ENCODE results near the gene ALG9. TPM values are rescaled to one million over a fixed set of nuclear protein-coding genes. Genes with fewer than 3 reads are reported as not detected.

Gene ALG9
- polyA plus RNA-seq, 1 donor from 2014 or later = 92.1 TPM

- Histone ChIP-seq H3K9me3 (ENCODE audit: low read length) (no peaks in the 10 kb centered on the region), H4K20me1 (ENCODE audit: insufficient read depth) (no peaks in the 10 kb centered on the region), H3K9ac (ENCODE audit: low read length) (no peak overlapping the region), H3K9me2 (ENCODE audit: insufficient read depth, low read length) (no peaks in the 10 kb centered on the region), H3F3A (ENCODE audit: insufficient read depth, low read length, poor library complexity, severe bottlenecking) (no peaks in the 10 kb centered on the region), H3K79me2 (replicated peaks; ENCODE audit: insufficient read depth, low read length) (no peaks in the 10 kb centered on the region), H3K36me3 (ENCODE audit: insufficient read depth, low read length) (peaks cover 9% of the 10 kb centered on the region), H3K27me3 (ENCODE audit: insufficient read depth, low read depth, low read length) (no peaks in the 10 kb centered on the region), H3K27ac (ENCODE audit: low read length) (no peak overlapping the region), H2AFZ (ENCODE audit: low read depth, low read length) (no peak overlapping the region), H3K4me3 (ENCODE audit: low read length) (no peak overlapping the region), H3K4me2 (ENCODE audit: low read length) (no peak overlapping the region)
- TF ChIP-seq REST (IDR thresholded peaks at IDR 0.05; ENCODE audit: borderline replicate concordance) (no peak), MXI1 (conservative IDR thresholded peaks at IDR 0.05; ENCODE audit: poor library complexity, severe bottlenecking) (no peak), EZH2 (IDR thresholded peaks at IDR 0.05; ENCODE audit: borderline replicate concordance, insufficient read depth, low read length, poor library complexity, severe bottlenecking) (no peak), EP300 (conservative IDR thresholded peaks at IDR 0.05; ENCODE audit: poor library complexity, severe bottlenecking) (no peak), TAF1 (IDR thresholded peaks at IDR 0.05; ENCODE audit: low read depth) (no peak), POLR2AphosphoS5 (IDR thresholded peaks at IDR 0.05) (no peak), SMC3 (conservative IDR thresholded peaks at IDR 0.05; ENCODE audit: poor library complexity) (no peak)
Measured at GRCh38 chr11:111792955-111793500, 78.4 kb downstream of the ALG9 start.

GRCh38 chr11:111792314-111792713 is 79.1 kb downstream of the ALG9 start:
- H3K9me3 ChIP-seq (ENCODE audit: low read length) = no peaks in the 10 kb centered on the region
- H3K9ac ChIP-seq (ENCODE audit: low read length) = no peak overlapping the region
- TF ChIP-seq CTCF (IDR thresholded peaks at IDR 0.05; ENCODE audit: poor library complexity, severe bottlenecking) = no peak
- no peak for TF ChIP-seq EP300 (conservative IDR thresholded peaks at IDR 0.05; ENCODE audit: poor library complexity, severe bottlenecking)
- TF ChIP-seq MXI1 (conservative IDR thresholded peaks at IDR 0.05; ENCODE audit: poor library complexity, severe bottlenecking) = no peak
- H3K79me2 ChIP-seq (replicated peaks; ENCODE audit: insufficient read depth, low read length) = no peaks in the 10 kb centered on the region
- peaks cover 5% of the 10 kb centered on the region for H3K36me3 ChIP-seq (ENCODE audit: insufficient read depth, low read length)
- no peaks in the 10 kb centered on the region for H3K9me2 ChIP-seq (ENCODE audit: insufficient read depth, low read length)
- no peaks in the 10 kb centered on the region for H3K27me3 ChIP-seq (ENCODE audit: insufficient read depth, low read depth, low read length)
- no peak overlapping the region for H3K4me3 ChIP-seq (ENCODE audit: low read length)
- H3F3A ChIP-seq (ENCODE audit: insufficient read depth, low read length, poor library complexity, severe bottlenecking) = no peaks in the 10 kb centered on the region
- no peaks in the 10 kb centered on the region for H4K20me1 ChIP-seq (ENCODE audit: insufficient read depth)
- no peak overlapping the region for H2AFZ ChIP-seq (ENCODE audit: low read depth, low read length)
- H3K27ac ChIP-seq (ENCODE audit: low read length) = no peak overlapping the region
- H3K4me2 ChIP-seq (ENCODE audit: low read length) = no peak overlapping the region

GRCh38 chr11:111788464-111788863 is 82.9 kb downstream of the ALG9 start:
- no peaks in the 10 kb centered on the region for H3K27me3 ChIP-seq (ENCODE audit: insufficient read depth, low read depth, low read length)
- H4K20me1 ChIP-seq (ENCODE audit: insufficient read depth) = no peaks in the 10 kb centered on the region
- TF ChIP-seq RAD21 (conservative IDR thresholded peaks at IDR 0.05) = no peak
- no peak for TF ChIP-seq MXI1 (conservative IDR thresholded peaks at IDR 0.05; ENCODE audit: poor library complexity, severe bottlenecking)
- no peak for TF ChIP-seq SMC3 (conservative IDR thresholded peaks at IDR 0.05; ENCODE audit: poor library complexity)
- no peak for TF ChIP-seq EZH2 (IDR thresholded peaks at IDR 0.05; ENCODE audit: borderline replicate concordance, insufficient read depth, low read length, poor library complexity, severe bottlenecking)
- no peak for TF ChIP-seq EP300 (conservative IDR thresholded peaks at IDR 0.05; ENCODE audit: poor library complexity, severe bottlenecking)
- no peak for TF ChIP-seq CTCF (IDR thresholded peaks at IDR 0.05; ENCODE audit: poor library complexity, severe bottlenecking)
- TF ChIP-seq POLR2AphosphoS5 (IDR thresholded peaks at IDR 0.05) = no peak
- no peak for TF ChIP-seq TAF1 (IDR thresholded peaks at IDR 0.05; ENCODE audit: low read depth)
- no peak for TF ChIP-seq REST (IDR thresholded peaks at IDR 0.05; ENCODE audit: borderline replicate concordance)
- no peak overlapping the region for H3K4me3 ChIP-seq (ENCODE audit: low read length)
- no peaks in the 10 kb centered on the region for H3K9me2 ChIP-seq (ENCODE audit: insufficient read depth, low read length)
- H3F3A ChIP-seq (ENCODE audit: insufficient read depth, low read length, poor library complexity, severe bottlenecking) = no peaks in the 10 kb centered on the region
- H3K79me2 ChIP-seq (replicated peaks; ENCODE audit: insufficient read depth, low read length) = no peaks in the 10 kb centered on the region
- H3K9ac ChIP-seq (ENCODE audit: low read length) = no peak overlapping the region
- no peaks in the 10 kb centered on the region for H3K36me3 ChIP-seq (ENCODE audit: insufficient read depth, low read length)
- H3K4me2 ChIP-seq (ENCODE audit: low read length) = no peak overlapping the region
- no peaks in the 10 kb centered on the region for H3K9me3 ChIP-seq (ENCODE audit: low read length)
- H3K27ac ChIP-seq (ENCODE audit: low read length) = no peak overlapping the region
- no peak overlapping the region for H2AFZ ChIP-seq (ENCODE audit: low read depth, low read length)

All from neural cell (in vitro differentiated cells).